Neural progenitor cell (in vitro differentiated cells): ENCODE data around the gene ADI1. TPM values are rescaled to one million over a fixed set of nuclear protein-coding genes. Genes with fewer than 3 reads are reported as not detected.

Experiments
- DNase-seq: peaks from one replicate; pipeline ENCODE4 v3.0.0-alpha.2; 2016; ENCODE audit warnings: low spot score
- H2AFZ ChIP-seq: fragments of 200-600 bp; sonication (generic); replicated peaks from 2 replicates; pipeline ENCODE4 v1.6.1; 2016; ENCODE audit warnings: antibody characterized with exemption
- H3F3A ChIP-seq: fragments of 200-600 bp; sonication (generic); 2 replicates; pipeline ENCODE4 v1.6.1; 2016; ENCODE audit warnings: antibody characterized with exemption, low read depth
- H3K27ac ChIP-seq: fragments of 200-600 bp; sonication (generic); 2 replicates; pipeline ENCODE4 v1.5.1; 2016; ENCODE audit warnings: mild to moderate bottlenecking
- H3K27me3 ChIP-seq: fragments of 200-600 bp; sonication (generic); 2 replicates; pipeline ENCODE4 v1.6.1; 2016; ENCODE audit warnings: mild to moderate bottlenecking, moderate library complexity
- H3K36me3 ChIP-seq: fragments of 200-600 bp; sonication (generic); 2 replicates; pipeline ENCODE4 v1.5.1; 2016
- H3K4me1 ChIP-seq: fragments of 200-600 bp; sonication (generic); 2 replicates; pipeline ENCODE4 v1.6.1; 2016; ENCODE audit warnings: mixed run types
- H3K4me2 ChIP-seq: fragments of 200-600 bp; sonication (generic); 2 replicates; pipeline ENCODE4 v1.6.1; 2016
- H3K4me3 ChIP-seq: fragments of 200-600 bp; sonication (generic); 2 replicates; pipeline ENCODE4 v1.5.1; 2016
- H3K79me2 ChIP-seq: fragments of 200-600 bp; sonication (generic); 2 replicates; pipeline ENCODE4 v1.6.1; 2016; ENCODE audit warnings: low read depth
- H3K9ac ChIP-seq: fragments of 200-600 bp; sonication (generic); 2 replicates; pipeline ENCODE4 v1.6.1; 2016
- H3K9me3 ChIP-seq: fragments of 200-600 bp; sonication (generic); 2 replicates; pipeline ENCODE4 v1.5.1; 2016; ENCODE audit warnings: low read depth
- H4K20me1 ChIP-seq: fragments of 200-600 bp; sonication (generic); 2 replicates; pipeline ENCODE4 v1.6.1; 2016; ENCODE audit warnings: low read depth
- H3K27ac Mint-ChIP-seq: 3 replicates; pipeline ENCODE4 v1.8.0; 2021; ENCODE audit warnings: mixed read lengths
- H3K27me3 Mint-ChIP-seq: 2 replicates; pipeline ENCODE4 v1.8.0; 2022; ENCODE audit warnings: low read depth, mild to moderate bottlenecking, inconsistent platforms, moderate library complexity, mixed read lengths; ENCODE audit not compliant: insufficient read depth
- H3K36me3 Mint-ChIP-seq: 3 replicates; pipeline ENCODE4 v1.8.0; 2021; ENCODE audit warnings: mixed read lengths
- H3K4me1 Mint-ChIP-seq: 3 replicates; pipeline ENCODE4 v1.8.0; 2021; ENCODE audit warnings: mixed read lengths
- H3K4me3 Mint-ChIP-seq: 3 replicates; pipeline ENCODE4 v1.8.0; 2021; ENCODE audit warnings: mild to moderate bottlenecking, moderate library complexity, mixed read lengths
- H3K9me3 Mint-ChIP-seq: 3 replicates; pipeline ENCODE4 v1.8.0; 2020; ENCODE audit warnings: mixed read lengths
- EZH2 ChIP-seq: fragments of 200-600 bp; sonication (generic); IDR thresholded peaks from 2 replicates; pipeline ENCODE4 v1.6.1; 2017; ENCODE audit warnings: antibody characterized with exemption, mild to moderate bottlenecking, moderate library complexity
- EZH2phosphoT487 ChIP-seq: fragments of 200-600 bp; sonication (generic); IDR thresholded peaks from 2 replicates; pipeline ENCODE4 v1.6.1; 2017; ENCODE audit warnings: antibody characterized with exemption
- total RNA-seq: library from RNA; depleted of rRNA; stranded (reverse); fragments of >200 nt; gene quantifications from 2 replicates; pipeline ENCODE4 v1.2.3, GENCODE V29; 2015; ENCODE audit warnings: low replicate concordance
- TF ChIP-seq, protein P1 (sequence below): fragments of 200-600 bp; sonication (generic); IDR thresholded peaks from 2 replicates; pipeline ENCODE4 v1.5.1; 2017; ENCODE audit warnings: antibody characterized with exemption, mild to moderate bottlenecking

The ADI1 gene
- total RNA-seq, 1 donor from 2014 or later = 29.3 TPM

DNA sequence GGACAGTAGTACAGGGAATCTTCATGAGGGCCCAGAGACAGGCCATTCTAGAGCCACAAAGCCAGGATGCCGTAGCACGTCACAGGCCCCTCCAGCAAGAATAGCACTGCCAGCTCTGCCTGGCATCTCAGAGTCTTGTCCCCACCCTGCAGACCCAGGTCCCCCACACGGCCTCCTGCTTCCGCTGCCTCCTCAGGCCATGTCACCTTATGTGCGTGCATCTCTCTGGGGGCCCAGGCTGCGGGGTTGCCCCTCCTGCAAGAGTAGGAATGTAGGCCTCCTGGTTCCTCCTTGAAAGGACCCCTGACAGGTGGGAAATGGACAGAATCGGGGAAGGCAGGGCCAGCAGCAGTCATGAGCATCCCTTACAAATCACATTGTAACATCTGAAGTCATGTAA lies 49.8 kb downstream of the ADI1 start:
- H3K27me3 ChIP-seq = no peaks in the 10 kb centered on the region

DNA sequence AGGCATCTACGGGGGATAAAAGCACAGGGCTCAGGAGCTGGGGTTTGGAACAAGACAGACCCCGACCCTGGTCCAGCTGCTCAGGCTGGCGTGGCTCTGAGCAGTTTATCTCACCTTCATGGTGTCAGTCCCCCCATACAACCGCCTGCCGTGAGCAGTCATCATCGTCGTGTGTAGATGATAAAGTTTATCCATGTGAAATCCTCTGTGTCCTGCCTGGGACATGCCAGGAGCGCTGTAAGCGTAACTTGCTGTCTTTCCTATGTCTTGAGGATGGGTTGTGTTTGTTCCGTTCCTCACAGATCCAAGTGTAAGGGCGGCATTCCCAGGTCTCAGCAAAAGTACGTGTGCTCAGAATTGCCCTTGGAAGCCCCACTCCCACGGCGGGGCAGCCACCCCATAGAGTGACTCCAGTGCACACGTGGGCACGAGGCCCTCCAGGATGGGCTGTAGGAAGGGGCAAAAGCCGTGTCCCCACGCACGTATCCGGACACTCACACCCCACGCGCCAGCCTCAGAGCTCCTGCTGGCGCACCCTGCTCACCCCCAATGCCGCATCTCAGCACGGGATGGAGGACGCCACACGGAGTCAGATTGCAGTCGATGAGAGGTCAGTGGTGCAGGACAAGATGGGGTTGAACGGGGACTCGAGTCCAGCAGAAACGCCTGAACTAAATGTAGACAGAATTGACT lies 50.9 kb downstream of the ADI1 start:
- H3K36me3 ChIP-seq = no peaks in the 10 kb centered on the region
- no peaks in the 10 kb centered on the region for H3K79me2 ChIP-seq
- no peak overlapping the region for H2AFZ ChIP-seq
- TF ChIP-seq EZH2 = no peak
- TF ChIP-seq, protein P1, sequence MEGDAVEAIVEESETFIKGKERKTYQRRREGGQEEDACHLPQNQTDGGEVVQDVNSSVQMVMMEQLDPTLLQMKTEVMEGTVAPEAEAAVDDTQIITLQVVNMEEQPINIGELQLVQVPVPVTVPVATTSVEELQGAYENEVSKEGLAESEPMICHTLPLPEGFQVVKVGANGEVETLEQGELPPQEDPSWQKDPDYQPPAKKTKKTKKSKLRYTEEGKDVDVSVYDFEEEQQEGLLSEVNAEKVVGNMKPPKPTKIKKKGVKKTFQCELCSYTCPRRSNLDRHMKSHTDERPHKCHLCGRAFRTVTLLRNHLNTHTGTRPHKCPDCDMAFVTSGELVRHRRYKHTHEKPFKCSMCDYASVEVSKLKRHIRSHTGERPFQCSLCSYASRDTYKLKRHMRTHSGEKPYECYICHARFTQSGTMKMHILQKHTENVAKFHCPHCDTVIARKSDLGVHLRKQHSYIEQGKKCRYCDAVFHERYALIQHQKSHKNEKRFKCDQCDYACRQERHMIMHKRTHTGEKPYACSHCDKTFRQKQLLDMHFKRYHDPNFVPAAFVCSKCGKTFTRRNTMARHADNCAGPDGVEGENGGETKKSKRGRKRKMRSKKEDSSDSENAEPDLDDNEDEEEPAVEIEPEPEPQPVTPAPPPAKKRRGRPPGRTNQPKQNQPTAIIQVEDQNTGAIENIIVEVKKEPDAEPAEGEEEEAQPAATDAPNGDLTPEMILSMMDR = no peak
- TF ChIP-seq EZH2phosphoT487 = no peak
- no peaks in the 10 kb centered on the region for H3K9me3 ChIP-seq
- H3K4me3 ChIP-seq = no peak overlapping the region
- DNase-seq = no peak
- no peak overlapping the region for H3K4me2 ChIP-seq
- no peaks in the 10 kb centered on the region for H3K9me3 Mint-ChIP-seq
- no peak overlapping the region for H3K9ac ChIP-seq
- H3K27me3 ChIP-seq = no peaks in the 10 kb centered on the region
- H3K4me1 Mint-ChIP-seq = peaks cover 28% of the 10 kb centered on the region
- no peak overlapping the region for H3K27ac ChIP-seq
- no peaks in the 10 kb centered on the region for H3K4me1 ChIP-seq
- no peaks in the 10 kb centered on the region for H4K20me1 ChIP-seq
- H3K27me3 Mint-ChIP-seq = peaks cover 7% of the 10 kb centered on the region
- no peaks in the 10 kb centered on the region for H3F3A ChIP-seq
- H3K36me3 Mint-ChIP-seq = peaks cover 36% of the 10 kb centered on the region
- no peak overlapping the region for H3K4me3 Mint-ChIP-seq
- H3K27ac Mint-ChIP-seq = peak overlapping the region; percentile 87

More for the DNA sequence above, 49.8 kb downstream of the ADI1 start:
- Histone ChIP-seq H2AFZ (no peak overlapping the region), H3K4me2 (no peak overlapping the region), H3K9me3 (no peaks in the 10 kb centered on the region), H3K4me3 (no peak overlapping the region), H3K9ac (no peak overlapping the region), H3K79me2 (no peaks in the 10 kb centered on the region), H4K20me1 (no peaks in the 10 kb centered on the region), H3K36me3 (no peaks in the 10 kb centered on the region), H3K27ac (no peak overlapping the region), H3F3A (no peaks in the 10 kb centered on the region), H3K4me1 (no peaks in the 10 kb centered on the region)
- Mint-ChIP-seq H3K36me3 (peaks cover 32% of the 10 kb centered on the region), H3K4me3 (no peak overlapping the region), H3K9me3 (no peaks in the 10 kb centered on the region), H3K4me1 (peaks cover 28% of the 10 kb centered on the region), H3K27me3 (peaks cover 6% of the 10 kb centered on the region), H3K27ac (peak overlapping the region; percentile 5)
- no peak for DNase-seq
- TF ChIP-seq, protein P1 = no peak
- TF ChIP-seq EZH2 (no peak), EZH2phosphoT487 (no peak)

DNA sequence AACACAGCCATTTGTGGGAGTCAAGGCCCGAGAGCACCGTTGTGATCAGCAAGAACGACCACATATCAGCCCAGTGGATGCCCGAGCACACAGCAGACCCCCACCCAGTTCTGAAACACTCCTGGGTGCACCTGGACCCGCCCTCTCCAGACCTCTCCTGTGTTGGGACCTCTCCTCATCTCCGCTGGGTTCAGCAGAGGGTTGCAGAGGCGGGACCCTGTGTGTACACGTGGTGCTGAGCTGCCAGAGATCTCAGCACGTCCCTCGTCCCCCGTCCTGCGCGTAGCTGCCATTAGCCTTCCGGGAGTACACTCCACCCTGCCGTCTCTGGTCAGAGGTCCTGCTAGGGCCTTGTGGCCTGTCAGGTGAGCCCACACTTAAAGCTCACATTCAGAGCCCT lies 51.7 kb downstream of the ADI1 start:
- no peaks in the 10 kb centered on the region for H3K9me3 ChIP-seq
- no peak for DNase-seq
- Mint-ChIP-seq H3K9me3 (no peaks in the 10 kb centered on the region), H3K27ac (no peak overlapping the region), H3K36me3 (peaks cover 31% of the 10 kb centered on the region), H3K4me3 (no peak overlapping the region), H3K27me3 (peaks cover 4% of the 10 kb centered on the region), H3K4me1 (peaks cover 23% of the 10 kb centered on the region)
- H3K4me3 ChIP-seq = no peak overlapping the region
- H3K4me1 ChIP-seq = peaks cover 5% of the 10 kb centered on the region
- H2AFZ ChIP-seq = no peak overlapping the region
- peaks cover 4% of the 10 kb centered on the region for H3F3A ChIP-seq
- peaks cover 4% of the 10 kb centered on the region for H4K20me1 ChIP-seq
- H3K4me2 ChIP-seq = no peak overlapping the region
- H3K9ac ChIP-seq = no peak overlapping the region
- TF ChIP-seq EZH2phosphoT487 (no peak), EZH2 (no peak)
- TF ChIP-seq, protein P1 = no peak
- H3K27me3 ChIP-seq = no peaks in the 10 kb centered on the region
- H3K36me3 ChIP-seq = no peaks in the 10 kb centered on the region
- no peaks in the 10 kb centered on the region for H3K79me2 ChIP-seq
- H3K27ac ChIP-seq = no peak overlapping the region
